Subcutaneous adipose tissue (tissue), 4 donors: ENCODE measurements around the gene EIF4B. TPM values are rescaled to one million over a fixed set of nuclear protein-coding genes. Genes with fewer than 3 reads are reported as not detected.

Source experiments
- CTCF ChIP-seq: fragments of 450-650 bp; IDR thresholded peaks from one replicate; pipeline ENCODE4 v1.5.1; 2016; ENCODE audit warnings: low read depth, mild to moderate bottlenecking, control low read depth, antibody characterized with exemption, moderate library complexity
- total RNA-seq, 4 donors: library from RNA; depleted of rRNA; stranded (reverse); fragments of >200 nt; gene quantifications; one replicate each; pipeline ENCODE4 v1.1.0, GENCODE V29; 2016

EIF4B gene
- total RNA-seq = 100 to 1,000 TPM; 471 to 677 (median 528) TPM

GRCh38 chr12:53005986-53006809 lies at the start of gene EIF4B:
TSS of gene EIF4B (plus strand) at chr12:53006456. CDS start at chr12:53006484, 28 bp downstream.
- TF ChIP-seq CTCF = no peak

- no peak for TF ChIP-seq CTCF
These were observed 49.3 kb upstream of the EIF4B start for GRCh38 chr12:52956987-52957386.

- TF ChIP-seq CTCF = no peak
These were observed 41.5 kb upstream of the EIF4B start for GRCh38 chr12:52964556-52965336.

GRCh38 chr12:52965337-52965731 lies 40.9 kb upstream of the EIF4B start:
- no peak for TF ChIP-seq CTCF

- no peak for TF ChIP-seq CTCF
These were observed 37.0 kb upstream of the EIF4B start for GRCh38 chr12:52969166-52969795.

GRCh38 chr12:52969828-52970569 lies 36.3 kb upstream of the EIF4B start:
- no peak for TF ChIP-seq CTCF
